IMR-90 (cell line): Measurements from ENCODE around the gene THRAP3. TPM values are rescaled to one million over a fixed set of nuclear protein-coding genes. Genes with fewer than 3 reads are reported as not detected.

Experiments
- ATAC-seq: fragments of 200-7000 bp; cut with Tn5 transposase; 2 replicates; pipeline ENCODE4 v1.9.1; 2020; ENCODE audit warnings: low read depth, mild to moderate bottlenecking, moderate library complexity
- BruUV-seq: library from RNA; stranded (reverse); fragments of 400-500 nt; replicated peaks from 2 replicates; lab custom pipeline; 2021; lab: Mats Ljungman, UMichigan
- CTCF ChIA-PET: fragments of 300-600 bp; formaldehyde crosslinking; extraction: SDS; loops from one replicate; lab custom pipeline; 2021; ENCODE audit warnings: antibody characterized with exemption; lab: Yijun Ruan, JAX
- POLR2A ChIA-PET: fragments of 300-600 bp; sonication (Branson Sonifier 250); formaldehyde crosslinking; loops from one replicate; lab custom pipeline; 2022; ENCODE audit warnings: antibody characterized with exemption; ENCODE audit not compliant: unreplicated experiment; lab: Charles Lee
- DNase-seq: peaks from one replicate; pipeline ENCODE4 v3.0.0; 2013
- H2AFZ ChIP-seq: replicated peaks from 2 replicates; pipeline ENCODE3; 2013; ENCODE audit warnings: low read length, mild to moderate bottlenecking; ENCODE audit not compliant: poor library complexity
- H2AK5ac ChIP-seq: 2 replicates; pipeline ENCODE4 v1.6.1; 2013; ENCODE audit warnings: low read depth, low read length, inconsistent platforms
- H2AK9ac ChIP-seq: replicated peaks from 2 replicates; pipeline ENCODE3; 2013; ENCODE audit warnings: mild to moderate bottlenecking, low read depth, low read length, moderate library complexity; ENCODE audit not compliant: poor library complexity
- H2BK120ac ChIP-seq: 2 replicates; pipeline ENCODE4 v1.6.1; 2013; ENCODE audit warnings: low read depth, low read length, inconsistent platforms
- H2BK15ac ChIP-seq: 3 replicates; pipeline ENCODE4 v1.6.1; 2013; ENCODE audit warnings: low read depth, low read length, inconsistent platforms
- H2BK20ac ChIP-seq: 2 replicates; pipeline ENCODE4 v1.6.1; 2013; ENCODE audit warnings: low read depth, mild to moderate bottlenecking, inconsistent platforms, low read length, moderate library complexity
- H2BK5ac ChIP-seq: 2 replicates; pipeline ENCODE4 v1.6.1; 2013; ENCODE audit warnings: mild to moderate bottlenecking, low read depth, low read length, inconsistent platforms; ENCODE audit not compliant: poor library complexity, severe bottlenecking
- H3K14ac ChIP-seq: replicated peaks from 2 replicates; pipeline ENCODE4 v1.6.1; 2013; ENCODE audit warnings: low read depth, low read length, inconsistent platforms
- H3K18ac ChIP-seq: 2 replicates; pipeline ENCODE4 v1.6.1; 2013; ENCODE audit warnings: low read depth, low read length, control low read depth
- H3K23ac ChIP-seq: 2 replicates; pipeline ENCODE4 v1.6.1; 2013; ENCODE audit warnings: low read depth, low read length, inconsistent platforms
- H3K27ac ChIP-seq: 2 replicates; pipeline ENCODE4 v1.5.1; 2013; ENCODE audit warnings: mild to moderate bottlenecking, control low read depth, low read length; ENCODE audit not compliant: insufficient read depth
- H3K27me3 ChIP-seq: 2 replicates; pipeline ENCODE4 v1.6.1; 2013; ENCODE audit warnings: low read length; ENCODE audit not compliant: control insufficient read depth, insufficient read depth
- H3K36me3 ChIP-seq: 2 replicates; pipeline ENCODE4 v1.6.1; 2013; ENCODE audit warnings: low read length, mixed read lengths; ENCODE audit not compliant: control insufficient read depth, insufficient read depth
- H3K4ac ChIP-seq: 2 replicates; pipeline ENCODE4 v1.6.1; 2013; ENCODE audit warnings: low read depth, low read length, inconsistent platforms
- H3K4me1 ChIP-seq: 2 replicates; pipeline ENCODE4 v1.6.1; 2013; ENCODE audit warnings: low read length, mixed read lengths; ENCODE audit not compliant: control insufficient read depth, insufficient read depth
- H3K4me2 ChIP-seq: 2 replicates; pipeline ENCODE4 v1.6.1; 2013; ENCODE audit warnings: low read depth, mild to moderate bottlenecking, control low read depth, low read length, moderate library complexity
- H3K4me3 ChIP-seq: 2 replicates; pipeline ENCODE4 v1.5.1; 2013; ENCODE audit warnings: low read depth, mild to moderate bottlenecking, control low read depth, low read length, moderate library complexity; ENCODE audit not compliant: insufficient read depth
- H3K56ac ChIP-seq: 2 replicates; pipeline ENCODE4 v1.6.1; 2013; ENCODE audit warnings: low read length, inconsistent platforms; ENCODE audit not compliant: insufficient read depth; ENCODE audit errors: extremely low read depth
- H3K79me1 ChIP-seq, 2 experiments: 2 replicates each; pipeline ENCODE4 v1.6.1; 2013; ENCODE audit warnings: low read length in 2 of 2, inconsistent platforms in 1 of 2, low read depth in 1 of 2
- H3K9ac ChIP-seq: 2 replicates; pipeline ENCODE4 v1.6.1; 2013; ENCODE audit warnings: low read depth, low read length, control low read depth
- H3K9me1 ChIP-seq: 2 replicates; pipeline ENCODE4 v1.6.1; 2013; ENCODE audit warnings: low read length, inconsistent platforms; ENCODE audit not compliant: insufficient read depth
- H3K9me3 ChIP-seq: 2 replicates; pipeline ENCODE4 v1.6.1; 2013; ENCODE audit warnings: low read length; ENCODE audit not compliant: control insufficient read depth, insufficient read depth
- H4K20me1 ChIP-seq: 2 replicates; pipeline ENCODE4 v1.6.1; 2013; ENCODE audit warnings: low read length, inconsistent platforms; ENCODE audit not compliant: insufficient read depth
- H4K5ac ChIP-seq: 2 replicates; pipeline ENCODE4 v1.6.1; 2013; ENCODE audit warnings: mild to moderate bottlenecking, low read depth, low read length, control low read depth
- H4K8ac ChIP-seq, 2 experiments: 2 replicates each; pipeline ENCODE4 v1.6.1; 2013; ENCODE audit warnings: low read depth in 2 of 2, low read length in 2 of 2, control low read depth in 1 of 2, inconsistent platforms in 1 of 2
- H4K91ac ChIP-seq: 2 replicates; pipeline ENCODE4 v1.6.1; 2013; ENCODE audit warnings: low read depth, low read length, inconsistent platforms; ENCODE audit not compliant: insufficient read depth
- BHLHE40 ChIP-seq: fragments of 150-350 bp; IDR thresholded peaks from 2 replicates; pipeline ENCODE4 v1.6.1; 2016; ENCODE audit warnings: mild to moderate bottlenecking, low read depth, low read length
- CEBPB ChIP-seq: IDR thresholded peaks from 2 replicates; pipeline ENCODE4 v1.6.1; 2012; ENCODE audit warnings: low read depth, low read length, improper control_type of control experiment
- ELK1 ChIP-seq: fragments of 150-350 bp; IDR thresholded peaks from 2 replicates; pipeline ENCODE4 v1.6.1; 2016; ENCODE audit warnings: low read depth, mild to moderate bottlenecking, low read length, moderate library complexity, borderline replicate concordance
- MAZ ChIP-seq: IDR thresholded peaks from 2 replicates; pipeline ENCODE4 v1.6.1; 2012; ENCODE audit warnings: low read depth, mild to moderate bottlenecking, low read length, improper control_type of control experiment, moderate library complexity, borderline replicate concordance
- NFE2L2 ChIP-seq: fragments of 150-350 bp; IDR thresholded peaks from 2 replicates; pipeline ENCODE4 v1.6.1; 2016; ENCODE audit warnings: low read depth, mild to moderate bottlenecking, low read length
- POLR2A ChIP-seq: IDR thresholded peaks from 2 replicates; pipeline ENCODE4 v1.6.1; 2012; ENCODE audit warnings: mild to moderate bottlenecking, low read depth, low read length
- RAD21 ChIP-seq: IDR thresholded peaks from 2 replicates; pipeline ENCODE4 v1.6.1; 2012; ENCODE audit warnings: low read length, improper control_type of control experiment
- SMC3 ChIP-seq: fragments of 150-350 bp; IDR thresholded peaks from 2 replicates; pipeline ENCODE4 v1.6.1; 2016; ENCODE audit warnings: low read depth, mild to moderate bottlenecking, antibody characterized with exemption, low read length, moderate library complexity
- USF2 ChIP-seq: fragments of 150-350 bp; IDR thresholded peaks from 2 replicates; pipeline ENCODE4 v1.6.1; 2017; ENCODE audit warnings: mild to moderate bottlenecking, antibody characterized with exemption, low read length, low read depth
- WGBS, 2 experiments: methylation state at CpG; one replicate each; pipeline versions ENCODE4 v1.1.5 to v1.1.7; 2013; ENCODE audit warnings: missing lambda C conversion rate in 2 of 2; ENCODE audit not compliant: insufficient read length in 1 of 2; ENCODE audit errors: extremely low coverage in 2 of 2; 5-methylcytosine and 5-hydroxymethylcytosine counted together
- dilution Hi-C: fragments of 300-500 bp; cut with HindIII; formaldehyde crosslinking; loops from one replicate; pipeline ENCODE4 v1.14.3; 2018; ENCODE audit warnings: low sequenced_read_pairs; ENCODE audit not compliant: unreplicated experiment
- in situ Hi-C: fragments of 300-500 bp; cut with MboI; formaldehyde crosslinking; loops from 3 replicates; pipeline ENCODE4 v1.14.3; 2019; ENCODE audit warnings: low sequenced_read_pairs, inconsistent platforms, mixed read lengths
- intact Hi-C: fragments of 100-400 bp; cut with micrococcal nuclease; formaldehyde crosslinking; loops from 2 replicates; pipeline ENCODE4 v1.10.0; 2022
- polyA plus RNA-seq, 3 experiments: library from polyadenylated mRNA; depleted of rRNA; stranded (reverse); fragments of >200 nt; gene quantifications; 2 replicates each; pipeline ENCODE4 v1.2.3, GENCODE V29; 2012; ENCODE audit warnings: low replicate concordance in 1 of 3
- total RNA-seq: library from RNA; depleted of rRNA; stranded (reverse); fragments of >200 nt; gene quantifications from 2 replicates; pipeline ENCODE4 v1.2.3, GENCODE V29; 2012

THRAP3 gene
- total and polyA plus RNA-seq, 2 of the 4 experiments (the other 2 are of a cell fraction), result 60.6 to 66.5 TPM

- TF ChIP-seq USF2, result no peak
These were observed 467 bp downstream of the THRAP3 start (continued) for GRCh38 chr1:36224537-36225282.

DNA sequence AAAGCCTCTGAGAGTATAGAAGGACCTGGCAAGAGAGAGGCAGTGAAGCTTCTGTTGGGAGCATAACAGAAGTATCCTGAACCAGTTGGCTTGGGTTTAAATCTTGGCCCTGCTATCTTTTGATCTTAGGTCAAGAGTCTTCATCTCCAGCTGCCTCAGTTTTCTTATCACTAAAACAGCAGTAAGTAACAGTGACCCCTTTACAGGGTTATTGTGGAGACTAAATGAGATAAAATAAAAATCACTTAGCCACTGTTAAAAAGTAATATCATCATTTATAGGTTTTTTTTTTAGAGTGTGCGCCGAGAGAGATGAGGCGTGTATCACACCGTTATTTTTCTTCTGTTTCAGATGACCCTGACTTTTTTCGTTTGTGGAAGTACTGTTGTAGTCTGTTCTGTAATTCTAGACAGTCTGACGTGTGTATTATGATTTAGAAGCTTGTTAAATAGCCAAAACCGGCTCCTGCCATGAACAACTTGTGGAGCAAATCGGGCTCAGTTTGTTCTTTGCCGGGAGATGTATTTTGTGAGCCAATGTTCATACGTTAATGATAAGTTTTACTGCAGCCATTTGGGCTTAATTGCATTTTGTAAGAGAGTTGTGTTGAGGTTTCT lies 1.1 kb downstream of the THRAP3 start:
- Histone ChIP-seq H3K14ac (peak overlapping the region; percentile 54), H2AFZ (no peak overlapping the region), H2BK5ac (peak overlapping the region; percentile 83), H3K9ac (peak overlapping the region; percentile 83), H3K79me1 (peaks cover 0 to 15% of the 10 kb centered on the region in 2 experiments; a peak in 1 of 4 replicates), H2BK15ac (no peak overlapping the region), H3K4me2 (peak overlapping the region; percentile 98), H3K27ac (peak overlapping the region; percentile 83), H2BK20ac (no peak overlapping the region), H2AK5ac (peak overlapping the region; percentile 36; the same call in 1 of the 2 replicates), H3K4me3 (peak overlapping the region; percentile 72), H3K9me1 (peaks cover 8% of the 10 kb centered on the region; the same call in 1 of the 2 replicates), H3K36me3 (peaks cover 3% of the 10 kb centered on the region), H4K5ac (peak overlapping the region; percentile 5; the same call in 1 of the 2 replicates), H4K20me1 (peaks cover 60% of the 10 kb centered on the region), H3K27me3 (no peaks in the 10 kb centered on the region), H4K8ac (peak overlapping the region in 1 of 2 experiments; percentile 38; a peak in 1 of 4 replicates), H3K4ac (peak overlapping the region; percentile 42), H3K9me3 (no peaks in the 10 kb centered on the region), H3K56ac (peak overlapping the region; percentile 63; the same call in 1 of the 2 replicates), H2BK120ac (no peak overlapping the region), H4K91ac (no peak overlapping the region), H3K4me1 (peaks cover 3% of the 10 kb centered on the region), H2AK9ac (peak overlapping the region; percentile 95), H3K18ac (no peak overlapping the region), H3K23ac (peak overlapping the region; percentile 66)
- ChIA-PET POLR2A (interaction anchor here (0.5 to 0.7 kb wide), 2 partner anchors 41 to 73 kb away, joined by 3 to 7 read pairs; no protein-coding TSS in a partner anchor), CTCF (interaction anchor here (0.6 to 1.9 kb wide), 7 partner anchors 10 to 64 kb away, joined by 3 to 5 read pairs (median 3); no protein-coding TSS in a partner anchor)
- dilution Hi-C loops (no loop called here), in situ Hi-C loops (no loop called here), intact Hi-C loops (loop anchor here (2.0 kb wide), 2 partner anchors 59 to 77 kb away; partner anchors contain the start of gene TRAPPC3)
- ATAC-seq (no peak), DNase-seq (peak; percentile 18)
- BruUV-seq, result TSS peak; percentile 43
- 20% methylated on average over 1 of the region's 10 CpGs; no CpG with 5 or more reads in 1 of the 2 experiments for WGBS, 2 experiments
- TF ChIP-seq RAD21 (no peak), MAZ (no peak), NFE2L2 (no peak), CEBPB (no peak), SMC3 (no peak), POLR2A (no peak), ELK1 (no peak), BHLHE40 (no peak), USF2 (no peak)
